GM23338 (cell line): ENCODE measurements around the gene TSPAN10. TPM values are rescaled to one million over a fixed set of nuclear protein-coding genes. Genes with fewer than 3 reads are reported as not detected.

Experiments
- ATAC-seq: fragments of 200-7000 bp; cut with Tn5 transposase; 3 replicates; pipeline ENCODE4 v1.9.1; 2020
- DNase-seq: peaks from one replicate; pipeline ENCODE4 v3.0.0-alpha.2; 2015; ENCODE audit warnings: low spot score
- H2AFZ ChIP-seq: fragments of 200-600 bp; sonication (generic); 2 replicates; pipeline ENCODE4 v1.8.0; 2016; ENCODE audit warnings: antibody characterized with exemption, mild to moderate bottlenecking, moderate library complexity
- H3F3A ChIP-seq: fragments of 200-600 bp; sonication (generic); replicated peaks from 2 replicates; pipeline ENCODE4 v1.8.0; 2017; ENCODE audit warnings: antibody characterized with exemption, mixed run types, low read depth
- H3K27ac ChIP-seq: fragments of 200-600 bp; sonication (generic); 2 replicates; pipeline ENCODE4 v1.6.1; 2016; ENCODE audit warnings: low read depth
- H3K27me3 ChIP-seq: fragments of 200-600 bp; sonication (generic); 2 replicates; pipeline ENCODE4 v1.8.0; 2016; ENCODE audit warnings: mild to moderate bottlenecking, mixed run types, moderate library complexity; ENCODE audit not compliant: insufficient read depth
- H3K36me3 ChIP-seq: fragments of 200-600 bp; sonication (generic); 2 replicates; pipeline ENCODE4 v1.8.0; 2016; ENCODE audit warnings: mild to moderate bottlenecking; ENCODE audit not compliant: insufficient read depth
- H3K4me1 ChIP-seq: fragments of 200-600 bp; sonication (generic); 2 replicates; pipeline ENCODE4 v1.8.0; 2016; ENCODE audit warnings: mild to moderate bottlenecking, moderate library complexity; ENCODE audit not compliant: insufficient read depth
- H3K4me2 ChIP-seq: fragments of 200-600 bp; sonication (generic); 2 replicates; pipeline ENCODE4 v1.7.1; 2017; ENCODE audit warnings: mixed run types
- H3K4me3 ChIP-seq: fragments of 200-600 bp; sonication (generic); 2 replicates; pipeline ENCODE4 v1.6.1; 2016; ENCODE audit warnings: mixed run types
- H3K79me2 ChIP-seq: fragments of 200-600 bp; sonication (generic); replicated peaks from 2 replicates; pipeline ENCODE4 v1.8.0; 2017; ENCODE audit warnings: mild to moderate bottlenecking; ENCODE audit not compliant: insufficient read depth
- H3K9me2 ChIP-seq: fragments of 200-600 bp; sonication (generic); 2 replicates; pipeline ENCODE4 v1.8.0; 2017; ENCODE audit not compliant: insufficient read depth
- H4K20me1 ChIP-seq: fragments of 200-600 bp; sonication (generic); replicated peaks from 2 replicates; pipeline ENCODE4 v1.8.0; 2017; ENCODE audit warnings: mild to moderate bottlenecking; ENCODE audit not compliant: insufficient read depth
- H3K27ac Mint-ChIP-seq: 2 replicates; pipeline ENCODE4 v1.8.0; 2020; ENCODE audit warnings: inconsistent platforms, mild to moderate bottlenecking, moderate library complexity, mixed read lengths
- H3K27me3 Mint-ChIP-seq: 3 replicates; pipeline ENCODE4 v1.8.0; 2022; ENCODE audit warnings: low read depth, mild to moderate bottlenecking, moderate library complexity, mixed read lengths, inconsistent platforms; ENCODE audit not compliant: insufficient read depth, poor library complexity
- H3K36me3 Mint-ChIP-seq: 3 replicates; pipeline ENCODE4 v1.8.0; 2021; ENCODE audit warnings: low read depth, mild to moderate bottlenecking, inconsistent platforms, moderate library complexity, mixed read lengths
- H3K4me1 Mint-ChIP-seq: 3 replicates; pipeline ENCODE4 v1.8.0; 2020; ENCODE audit warnings: mild to moderate bottlenecking, inconsistent platforms, mixed read lengths
- H3K4me3 Mint-ChIP-seq: 3 replicates; pipeline ENCODE4 v1.8.0; 2021; ENCODE audit warnings: moderate library complexity, mild to moderate bottlenecking, inconsistent platforms, mixed read lengths
- H3K9me3 Mint-ChIP-seq: 3 replicates; pipeline ENCODE4 v1.8.0; 2020; ENCODE audit warnings: moderate library complexity, mild to moderate bottlenecking, inconsistent platforms, mixed read lengths
- CTCF ChIP-seq, 2 experiments: fragments of 200-600 bp in 1 of 2; sonication (generic) in 1 of 2; conservative IDR thresholded peaks; 2 replicates each; pipeline versions ENCODE4 v1.5.1 to v1.6.1; 2016 to 2017; ENCODE audit warnings: antibody characterized with exemption in 2 of 2, low read depth in 2 of 2, mild to moderate bottlenecking in 2 of 2, moderate library complexity in 1 of 2
- EZH2 ChIP-seq: fragments of 200-600 bp; sonication (generic); IDR thresholded peaks from one replicate; pipeline ENCODE4 v1.8.0; 2017; ENCODE audit warnings: antibody characterized with exemption, mild to moderate bottlenecking, low read depth; ENCODE audit not compliant: unreplicated experiment
- EZH2phosphoT487 ChIP-seq: fragments of 200-600 bp; sonication (generic); IDR thresholded peaks from one replicate; pipeline ENCODE4 v1.8.1; 2018; ENCODE audit warnings: antibody characterized with exemption; ENCODE audit not compliant: unreplicated experiment
- JUNB ChIP-seq: IDR thresholded peaks from one replicate; pipeline ENCODE4 v1.6.1; 2016; ENCODE audit warnings: antibody characterized with exemption; ENCODE audit not compliant: unreplicated experiment
- POLR2AphosphoS5 ChIP-seq: IDR thresholded peaks from 2 replicates; pipeline ENCODE4 v1.6.1; 2016; ENCODE audit warnings: antibody characterized with exemption, low read depth
- REST ChIP-seq: IDR thresholded peaks from one replicate; pipeline ENCODE4 v1.6.1; 2018; ENCODE audit warnings: antibody characterized with exemption; ENCODE audit not compliant: unreplicated experiment
- STAT1 ChIP-seq: IDR thresholded peaks from one replicate; pipeline ENCODE4 v1.6.1; 2016; ENCODE audit warnings: antibody characterized with exemption; ENCODE audit not compliant: unreplicated experiment
- ZNF114 ChIP-seq: fragments of 250-450 bp; sonication (Bioruptor Pico); IDR thresholded peaks from 2 replicates; pipeline ENCODE4 v1.5.0; 2020; ENCODE audit warnings: mild to moderate bottlenecking, moderate library complexity
- ZNF331 ChIP-seq: fragments of 250-450 bp; sonication (Bioruptor Pico); IDR thresholded peaks from 2 replicates; pipeline ENCODE4 v1.5.0; 2020; ENCODE audit warnings: low read depth, mild to moderate bottlenecking, moderate library complexity
- polyA plus RNA-seq: library from polyadenylated mRNA; unstranded; fragments of >200 nt; fragmentation: Nextera tagmentation; extraction: Ambion mirVana; gene quantifications from 2 replicates; pipeline ENCODE4 v1.2.1, GENCODE V29; 2016
- total RNA-seq: library from RNA; depleted of rRNA; stranded (reverse); fragments of >200 nt; shearing (Covaris generic); gene quantifications from 2 replicates; pipeline ENCODE4 v1.2.3, GENCODE V29; 2014

Gene TSPAN10
- total and polyA plus RNA-seq, 2 experiments from 2014 or later: 0.66 to 1.2 TPM

- no peak for TF ChIP-seq EZH2
- no peak for TF ChIP-seq STAT1
- TF ChIP-seq JUNB: no peak
- TF ChIP-seq REST: no peak
These were observed 43.7 kb upstream of the TSPAN10 start (continued) for GRCh38 chr17:81593105-81593871.

GRCh38 chr17:81599719-81600486 is 37.1 kb upstream of the TSPAN10 start:
- Mint-ChIP-seq H3K27me3 (no peaks in the 10 kb centered on the region), H3K36me3 (peaks cover 73% of the 10 kb centered on the region), H3K4me3 (no peak overlapping the region)

More at GRCh38 chr17:81599719-81600486, 37.1 kb upstream of the TSPAN10 start:
- H2AFZ ChIP-seq: no peak overlapping the region
- H3K27me3 ChIP-seq: no peaks in the 10 kb centered on the region
- peaks cover 63% of the 10 kb centered on the region for H3K36me3 ChIP-seq
- 0 out of 2 replicates have a peak, but pooled peaks cover 9% of the 10 kb centered on the region for H3K79me2 ChIP-seq
- DNase-seq: peak; percentile 20
- TF ChIP-seq POLR2AphosphoS5: no peak
- TF ChIP-seq EZH2phosphoT487: no peak
- TF ChIP-seq ZNF331 (CRISPR knock-in tag): no peak
- no peak for TF ChIP-seq ZNF114 (CRISPR knock-in tag)
- no peak for TF ChIP-seq REST
- TF ChIP-seq CTCF (conservative IDR thresholded peaks at IDR 0.05; ENCODE audit: low read depth in 2 of 2): no peak
- no peak for TF ChIP-seq JUNB
- TF ChIP-seq STAT1: no peak
- Mint-ChIP-seq H3K4me1 (no peaks in the 10 kb centered on the region), H3K27ac (no peak overlapping the region), H3K9me3 (no peaks in the 10 kb centered on the region)
- no peak for ATAC-seq
- H3F3A ChIP-seq: peaks cover 20% of the 10 kb centered on the region
- H3K4me1 ChIP-seq: no peaks in the 10 kb centered on the region
- H4K20me1 ChIP-seq: peaks cover 29% of the 10 kb centered on the region
- no peak overlapping the region for H3K4me2 ChIP-seq
- H3K9me2 ChIP-seq: no peaks in the 10 kb centered on the region
- H3K4me3 ChIP-seq: no peak overlapping the region
- no peak overlapping the region for H3K27ac ChIP-seq
